ENCODE measurements around the gene CFTR.

GRCh38 chr7:117689406-117689805 is 209.6 kb downstream of the CFTR start:
- no peak for TF ChIP-seq CTCF (IDR thresholded peaks at IDR 0.05)
- TF ChIP-seq EZH2 (IDR thresholded peaks at IDR 0.05), result no peak
- TF ChIP-seq EZH2phosphoT487 (IDR thresholded peaks at IDR 0.05), result no peak

Data from neural progenitor cell (in vitro differentiated cells).